Mononuclear cell (primary cell): Measurements from ENCODE around the gene PTPRA. TPM values are rescaled to one million over a fixed set of nuclear protein-coding genes. Genes with fewer than 3 reads are reported as not detected.

Source experiments
- H3K27me3 ChIP-seq: 2 replicates; pipeline ENCODE4 v1.6.0; 2011; ENCODE audit warnings: low read length, control low read depth; ENCODE audit not compliant: insufficient read depth
- H3K4me1 ChIP-seq: 2 replicates; pipeline ENCODE4 v1.5.1; 2011; ENCODE audit warnings: mild to moderate bottlenecking, low read length, control low read depth; ENCODE audit not compliant: insufficient read depth
- H3K4me3 ChIP-seq: 2 replicates; pipeline ENCODE4 v1.5.1; 2011; ENCODE audit warnings: mild to moderate bottlenecking, low read length, moderate library complexity
- H3K9me3 ChIP-seq: 2 replicates; pipeline ENCODE4 v1.5.1; 2011; ENCODE audit warnings: low read depth, mild to moderate bottlenecking, control low read depth, low read length
- total RNA-seq: library from RNA; depleted of rRNA; stranded (reverse); fragments of >200 nt; gene quantifications from one replicate; pipeline ENCODE4 v1.2.3, GENCODE V29; 2012

Gene PTPRA
- total RNA-seq, 1 donor: 148 TPM

- H3K9me3 ChIP-seq: no peaks in the 10 kb centered on the region
These were observed 209.1 kb downstream of the PTPRA start for GRCh38 chr20:3082306-3082951.

GRCh38 chr20:3082955-3083952, 210.0 kb downstream of the PTPRA start:
- H3K9me3 ChIP-seq: no peaks in the 10 kb centered on the region
- H3K27me3 ChIP-seq: peaks cover 47% of the 10 kb centered on the region
- H3K4me3 ChIP-seq: no peak overlapping the region
- peaks cover 13% of the 10 kb centered on the region for H3K4me1 ChIP-seq

More at GRCh38 chr20:3082306-3082951, 209.1 kb downstream of the PTPRA start:
- H3K27me3 ChIP-seq: peaks cover 47% of the 10 kb centered on the region
- H3K4me1 ChIP-seq: peaks cover 18% of the 10 kb centered on the region
- no peak overlapping the region for H3K4me3 ChIP-seq

- peaks cover 13% of the 10 kb centered on the region for H3K4me1 ChIP-seq
- H3K27me3 ChIP-seq: peaks cover 43% of the 10 kb centered on the region
- no peaks in the 10 kb centered on the region for H3K9me3 ChIP-seq
- H3K4me3 ChIP-seq: no peak within 1 kb of the TSS
These were observed 211.2 kb downstream of the PTPRA start, which contains the start of gene AVP for GRCh38 chr20:3084283-3084985. Gene AVP (minus strand): TSS chr20:3084724. CDS start chr20:3084674, 50 bp downstream.

GRCh38 chr20:3084986-3085360, 211.7 kb downstream of the PTPRA start:
- H3K4me3 ChIP-seq: no peak overlapping the region
- H3K4me1 ChIP-seq: peaks cover 13% of the 10 kb centered on the region
- no peaks in the 10 kb centered on the region for H3K9me3 ChIP-seq
- peaks cover 43% of the 10 kb centered on the region for H3K27me3 ChIP-seq

- H3K27me3 ChIP-seq: peaks cover 42% of the 10 kb centered on the region
These were observed 212.3 kb downstream of the PTPRA start for GRCh38 chr20:3085571-3086072.

GRCh38 chr20:3088031-3088430, 214.8 kb downstream of the PTPRA start:
- Histone ChIP-seq H3K27me3 (peaks cover 44% of the 10 kb centered on the region), H3K4me1 (peaks cover 16% of the 10 kb centered on the region), H3K4me3 (no peak overlapping the region), H3K9me3 (no peaks in the 10 kb centered on the region)

More at GRCh38 chr20:3085571-3086072, 212.3 kb downstream of the PTPRA start:
- no peaks in the 10 kb centered on the region for H3K9me3 ChIP-seq
- H3K4me3 ChIP-seq: no peak overlapping the region
- H3K4me1 ChIP-seq: peaks cover 13% of the 10 kb centered on the region

Other genes starting within 250 kb of the PTPRA start
- 109 TPM for gene NOP56, start 220.8 kb upstream of the PTPRA start, total RNA-seq
- 103 TPM for gene IDH3B, start 209.3 kb upstream of the PTPRA start, total RNA-seq
- 0.63 TPM for gene EBF4, start 180.7 kb upstream of the PTPRA start, total RNA-seq
- gene CPXM1, start 72.9 kb upstream of the PTPRA start, total RNA-seq: 0.10 TPM
- not detected for gene C20orf141, start 58.5 kb upstream of the PTPRA start, total RNA-seq
- not detected for gene TMEM239, start 57.1 kb upstream of the PTPRA start, total RNA-seq
- gene PCED1A, start 32.8 kb upstream of the PTPRA start, total RNA-seq: 30.0 TPM
- 16.6 TPM for gene VPS16, start 32.7 kb upstream of the PTPRA start, total RNA-seq
- gene GNRH2, start 170.1 kb downstream of the PTPRA start, total RNA-seq: 0.52 TPM
- 11.0 TPM for gene MRPS26, start 172.6 kb downstream of the PTPRA start, total RNA-seq
- not detected for gene OXT, start 198.1 kb downstream of the PTPRA start, total RNA-seq
- gene AVP, start 211.2 kb downstream of the PTPRA start, total RNA-seq: not detected